GM12878 (cell line): Measurements from ENCODE around the gene OR52K2. TPM values are rescaled to one million over a fixed set of nuclear protein-coding genes. Genes with fewer than 3 reads are reported as not detected.

Experiments used
- ATAC-seq: fragments of 200-7000 bp; cut with Tn5 transposase; 3 replicates; pipeline ENCODE4 v1.9.1; 2020; ENCODE audit warnings: mild to moderate bottlenecking, moderate library complexity
- BruUV-seq: library from RNA; stranded (reverse); fragments of 400-500 nt; replicated peaks from 2 replicates; lab custom pipeline; 2021; lab: Mats Ljungman, UMichigan
- CTCF ChIA-PET: fragments of 300-600 bp; sonication (Branson Sonifier 250); formaldehyde crosslinking; extraction: SDS; loops from one replicate; lab custom pipeline; 2021; ENCODE audit warnings: inconsistent platforms; lab: Yijun Ruan, JAX
- POLR2A ChIA-PET: fragments of 350-600 bp; formaldehyde crosslinking; extraction: SDS; loops from one replicate; lab custom pipeline; 2021; ENCODE audit warnings: inconsistent platforms; lab: Charles Lee
- RAD21 ChIA-PET: fragments of 300-600 bp; sonication (Branson Sonifier 250); formaldehyde crosslinking; loops from one replicate; lab custom pipeline; 2023; ENCODE audit warnings: antibody characterized with exemption; ENCODE audit not compliant: unreplicated experiment; lab: Charles Lee
- SMC1A ChIA-PET: fragments of 300-600 bp; sonication (Branson Sonifier 250); formaldehyde crosslinking; loops from one replicate; lab custom pipeline; 2023; ENCODE audit not compliant: unreplicated experiment, uncharacterized antibody; lab: Charles Lee
- DNase-seq: peaks from one replicate; pipeline ENCODE4 v3.0.0-alpha.2; 2011; ENCODE audit warnings: low read depth, low spot score
- FAIRE-seq: peaks from 3 replicates; lab custom pipeline; 2011; peaks lifted over from hg19 to GRCh38; lab: Jason Lieb, UNC
- H2AFZ ChIP-seq: 2 replicates; pipeline ENCODE4 v1.6.0; 2011; ENCODE audit warnings: low read depth, low read length, control low read depth; ENCODE audit not compliant: control insufficient read depth
- H3K27ac ChIP-seq: 2 replicates; pipeline ENCODE4 v1.5.1; 2011; ENCODE audit warnings: control low read depth; ENCODE audit not compliant: control insufficient read depth, insufficient read depth
- H3K27me3 ChIP-seq, 2 experiments: replicated peaks in 1 of 2; 2 replicates each; pipeline versions ENCODE4 v1.6.0 to v1.6.1; 2011; ENCODE audit warnings: low read length in 1 of 2; ENCODE audit not compliant: control insufficient read depth in 2 of 2, insufficient read depth in 2 of 2
- H3K36me3 ChIP-seq, 2 experiments: 2 replicates each; pipeline ENCODE4 v1.5.1; 2011; ENCODE audit warnings: low read length in 1 of 2; ENCODE audit not compliant: control insufficient read depth in 2 of 2, insufficient read depth in 2 of 2
- H3K4me1 ChIP-seq: 2 replicates; pipeline ENCODE4 v1.6.1; 2011; ENCODE audit warnings: mild to moderate bottlenecking, low read length, moderate library complexity, mixed read lengths; ENCODE audit not compliant: control insufficient read depth, insufficient read depth
- H3K4me2 ChIP-seq: 2 replicates; pipeline ENCODE4 v1.6.0; 2011; ENCODE audit warnings: control low read depth; ENCODE audit not compliant: control insufficient read depth, insufficient read depth
- H3K4me3 ChIP-seq: fragments of 200-600 bp; sonication (generic); 2 replicates; pipeline ENCODE4 v1.5.1; 2016
- H3K79me2 ChIP-seq: 2 replicates; pipeline ENCODE4 v1.6.0; 2011; ENCODE audit warnings: low read length; ENCODE audit not compliant: control insufficient read depth, insufficient read depth
- H3K9ac ChIP-seq: 2 replicates; pipeline ENCODE4 v1.8.0; 2011; ENCODE audit warnings: low read length, control low read depth, mixed read lengths; ENCODE audit not compliant: control insufficient read depth, insufficient read depth
- H3K9me3 ChIP-seq: replicated peaks from 3 replicates; pipeline ENCODE4 v1.5.1; 2011; ENCODE audit warnings: mild to moderate bottlenecking, low read length; ENCODE audit not compliant: control insufficient read depth, insufficient read depth
- H4K20me1 ChIP-seq: 2 replicates; pipeline ENCODE4 v1.6.0; 2011; ENCODE audit not compliant: control insufficient read depth, insufficient read depth
- ZBTB40 ChIP-seq: fragments of 450-650 bp; IDR thresholded peaks from 2 replicates; pipeline ENCODE4 v1.6.1; 2016; ENCODE audit warnings: mild to moderate bottlenecking, moderate library complexity, borderline replicate concordance
- WGBS: methylation state at CpG from one replicate; pipeline ENCODE4 v1.1.6; 2016; ENCODE audit warnings: low lambda C conversion rate; ENCODE audit not compliant: insufficient replicate concordance, insufficient coverage; ENCODE audit errors: missing lambda C conversion rate; 5-methylcytosine and 5-hydroxymethylcytosine counted together
- in situ Hi-C: fragments of 300-500 bp; cut with MboI; formaldehyde crosslinking; loops from 9 replicates; pipeline ENCODE4 v1.14.3; 2018; ENCODE audit warnings: mixed read lengths
- intact Hi-C: fragments of 100-400 bp; cut with micrococcal nuclease; formaldehyde crosslinking; loops from one replicate; pipeline ENCODE4 v1.14.2; 2022; ENCODE audit not compliant: unreplicated experiment
- polyA plus RNA-seq, 11 experiments: library from polyadenylated mRNA; depleted of rRNA in 4 of 11; unstranded in 6 of 11; stranded (reverse) in 5 of 11; fragments of >200 nt; fragmentation: Nextera tagmentation in 4 of 11; fragmentation: Illumina TruSeq in 1 of 11; extraction: Ambion mirVana in 4 of 11; extraction: Trizol in 1 of 11; gene quantifications; 1 replicate in 1 of 11; 2 replicates in 10 of 11; pipeline versions ENCODE4 v1.2.1 to v1.2.3, GENCODE V29; 2011 to 2016; ENCODE audit warnings: inconsistent platforms in 2 of 11, missing spikeins in 2 of 11, low read depth in 1 of 11
- total RNA-seq, 4 experiments: library from RNA; depleted of rRNA in 3 of 4; stranded (reverse); fragments of >200 nt in 3 of 4; fragmentation: Illumina TruSeq in 1 of 4; extraction: Trizol in 1 of 4; gene quantifications; 2 replicates each; pipeline versions ENCODE4 v1.2.1 to v1.2.3, GENCODE V29; 2013 to 2021

Gene OR52K2
- total and polyA plus RNA-seq, 10 of the 15 experiments (the other 5 are each of a cell fraction or from before 2014, with no cell fraction given): not detected

DNA sequence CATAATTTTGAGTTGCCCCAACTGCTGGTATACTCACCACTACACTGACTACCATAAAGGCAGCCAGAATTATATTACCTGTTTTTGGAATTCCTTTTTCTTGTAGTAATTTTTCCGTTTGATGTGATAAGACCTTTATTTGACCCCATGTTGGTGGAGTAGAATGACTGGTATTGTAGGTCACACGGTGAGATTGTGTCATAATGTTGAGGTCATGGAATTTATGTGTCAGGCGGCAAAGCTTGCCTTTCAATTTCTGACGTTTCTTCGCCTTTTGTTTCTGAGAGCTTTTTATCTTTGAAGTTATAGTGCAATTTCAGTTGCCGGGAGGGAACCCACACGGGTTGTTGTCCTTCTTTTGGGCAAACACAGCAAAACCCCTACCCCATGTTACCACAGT lies 46.4 kb downstream of the OR52K2 start:
- Histone ChIP-seq H3K36me3 (no peaks in the 10 kb centered on the region), H3K79me2 (no peaks in the 10 kb centered on the region), H3K27me3 (no peaks in the 10 kb centered on the region), H2AFZ (no peak overlapping the region), H3K4me2 (no peak overlapping the region), H3K9me3 (no peaks in the 10 kb centered on the region; the same call in 1 of the 3 replicates), H3K4me3 (no peak overlapping the region), H4K20me1 (no peaks in the 10 kb centered on the region), H3K27ac (no peak overlapping the region)
- in situ Hi-C loops: no loop called here
- 41% methylated on average over 7 of the region's 7 CpGs for WGBS
- POLR2A ChIA-PET: no interaction called here
- ATAC-seq (no peak), DNase-seq (no peak)
- BruUV-seq: no TSS peak
- RAD21 ChIA-PET: interaction anchor here (5.2 kb wide), 1 partner anchor 308 kb away, joined by 46 read pairs; no protein-coding TSS in a partner anchor
- SMC1A ChIA-PET: interaction anchor here (4.3 kb wide), 1 partner anchor 308 kb away, joined by 30 read pairs; no protein-coding TSS in a partner anchor
- TF ChIP-seq ZBTB40: no peak
- TF ChIP-seq, all 136 proteins: peak for 0
- H3K9ac ChIP-seq: no peak overlapping the region
- H3K4me1 ChIP-seq: no peaks in the 10 kb centered on the region; the same call in 1 of the 2 replicates
- no peak for FAIRE-seq
- CTCF ChIA-PET: interaction anchor here (1.1 to 5.5 kb wide), 3 partner anchors 9 to 309 kb away, joined by 3 to 91 read pairs (median 4); no protein-coding TSS in a partner anchor
- intact Hi-C loops: no loop called here
